Vagina (tissue), 2 donors: ENCODE measurements around the gene TSC1. TPM values are rescaled to one million over a fixed set of nuclear protein-coding genes. Genes with fewer than 3 reads are reported as not detected.

Source experiments
- DNase-seq, 2 donors: peaks; one replicate each; pipeline ENCODE4 v3.0.0-alpha.2; 2017; ENCODE audit errors: extremely low spot score in 2 of 2
- H3K27ac ChIP-seq: fragments of 200-600 bp; sonication (generic); one replicate; pipeline ENCODE4 v1.5.1; 2019
- H3K27me3 ChIP-seq: fragments of 200-600 bp; sonication (generic); one replicate; pipeline ENCODE4 v1.5.1; 2019
- H3K36me3 ChIP-seq, 2 donors: fragments of 200-600 bp; sonication (generic); one replicate each; pipeline ENCODE4 v1.5.1; 2017 to 2019
- H3K4me1 ChIP-seq: fragments of 200-600 bp; sonication (generic); one replicate; pipeline ENCODE4 v1.5.1; 2019
- H3K4me3 ChIP-seq, 2 donors: fragments of 200-600 bp; sonication (generic); 1 replicate in 1 of 2; 2 replicates in 1 of 2; pipeline ENCODE4 v1.5.1; 2016 to 2019
- H3K9me3 ChIP-seq: fragments of 200-600 bp; sonication (generic); one replicate; pipeline ENCODE4 v1.5.1; 2019
- POLR2A ChIP-seq, 2 donors: fragments of 450-650 bp; IDR thresholded peaks; one replicate each; pipeline ENCODE4 v1.6.1; 2017; ENCODE audit warnings: antibody characterized with exemption in 2 of 2, mild to moderate bottlenecking in 2 of 2, moderate library complexity in 2 of 2
- POLR2AphosphoS5 ChIP-seq, 2 donors: sonication (generic); formaldehyde crosslinking; IDR thresholded peaks; one replicate each; pipeline ENCODE4 v1.9.0; 2017; ENCODE audit warnings: antibody characterized with exemption in 2 of 2, mild to moderate bottlenecking in 2 of 2, low read depth in 1 of 2; ENCODE audit not compliant: insufficient read depth in 1 of 2
- intact Hi-C: fragments of 100-400 bp; cut with DNase I; formaldehyde crosslinking; loops from one replicate; pipeline ENCODE4 v1.15.1; 2023
- total RNA-seq: library from RNA; depleted of rRNA; stranded (reverse); fragments of >200 nt; gene quantifications from one replicate; pipeline ENCODE4 v1.2.3, GENCODE V29; 2016
- TF ChIP-seq, protein P1 (sequence below), 3 experiments: fragments of 450-650 bp in 2 of 3; fragments of 200-600 bp in 1 of 3; sonication (generic) in 1 of 3; IDR thresholded peaks; one replicate each; pipeline ENCODE4 v1.5.1; 2017 to 2019; ENCODE audit warnings: antibody characterized with exemption in 3 of 3, mild to moderate bottlenecking in 2 of 3, moderate library complexity in 2 of 3

Gene TSC1
- total RNA-seq, 1 donor from 2014 or later = 56.2 TPM

DNA sequence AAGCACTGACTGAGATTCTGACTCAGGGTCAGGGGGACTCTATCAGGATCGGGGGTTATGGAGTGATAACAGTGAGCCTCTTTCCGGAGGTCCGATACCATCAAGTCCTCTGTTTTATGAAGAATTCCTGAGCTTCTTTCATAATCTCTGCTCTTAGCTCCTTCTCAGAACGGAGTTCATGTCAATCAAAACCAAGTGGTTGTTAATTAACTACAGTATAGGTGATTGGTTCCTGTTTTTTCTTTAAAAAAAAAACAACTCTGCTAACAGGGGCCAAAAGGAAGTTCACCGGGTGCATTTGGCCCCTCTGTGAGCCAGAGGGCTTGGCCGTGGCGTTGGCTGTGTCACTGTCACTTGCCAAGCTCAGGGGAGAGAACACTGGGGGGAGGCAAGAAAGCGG lies 38.0 kb upstream of the TSC1 start:
- no peaks in the 10 kb centered on the region for H3K9me3 ChIP-seq
- H3K27me3 ChIP-seq = no peaks in the 10 kb centered on the region
- no peaks in the 10 kb centered on the region for H3K36me3 ChIP-seq
- intact Hi-C loops = no loop called here
- TF ChIP-seq POLR2AphosphoS5 (IDR thresholded peaks at IDR 0.05; ENCODE audit: insufficient read depth in 1 of 2, low read depth in 1 of 2) = no peak
- TF ChIP-seq, protein P1, sequence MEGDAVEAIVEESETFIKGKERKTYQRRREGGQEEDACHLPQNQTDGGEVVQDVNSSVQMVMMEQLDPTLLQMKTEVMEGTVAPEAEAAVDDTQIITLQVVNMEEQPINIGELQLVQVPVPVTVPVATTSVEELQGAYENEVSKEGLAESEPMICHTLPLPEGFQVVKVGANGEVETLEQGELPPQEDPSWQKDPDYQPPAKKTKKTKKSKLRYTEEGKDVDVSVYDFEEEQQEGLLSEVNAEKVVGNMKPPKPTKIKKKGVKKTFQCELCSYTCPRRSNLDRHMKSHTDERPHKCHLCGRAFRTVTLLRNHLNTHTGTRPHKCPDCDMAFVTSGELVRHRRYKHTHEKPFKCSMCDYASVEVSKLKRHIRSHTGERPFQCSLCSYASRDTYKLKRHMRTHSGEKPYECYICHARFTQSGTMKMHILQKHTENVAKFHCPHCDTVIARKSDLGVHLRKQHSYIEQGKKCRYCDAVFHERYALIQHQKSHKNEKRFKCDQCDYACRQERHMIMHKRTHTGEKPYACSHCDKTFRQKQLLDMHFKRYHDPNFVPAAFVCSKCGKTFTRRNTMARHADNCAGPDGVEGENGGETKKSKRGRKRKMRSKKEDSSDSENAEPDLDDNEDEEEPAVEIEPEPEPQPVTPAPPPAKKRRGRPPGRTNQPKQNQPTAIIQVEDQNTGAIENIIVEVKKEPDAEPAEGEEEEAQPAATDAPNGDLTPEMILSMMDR (IDR thresholded peaks at IDR 0.05) = no peak
- TF ChIP-seq POLR2A (IDR thresholded peaks at IDR 0.05) = no peak
- no peak overlapping the region for H3K4me3 ChIP-seq
- no peaks in the 10 kb centered on the region for H3K4me1 ChIP-seq
- DNase-seq = no peak
- H3K27ac ChIP-seq = no peak overlapping the region

DNA sequence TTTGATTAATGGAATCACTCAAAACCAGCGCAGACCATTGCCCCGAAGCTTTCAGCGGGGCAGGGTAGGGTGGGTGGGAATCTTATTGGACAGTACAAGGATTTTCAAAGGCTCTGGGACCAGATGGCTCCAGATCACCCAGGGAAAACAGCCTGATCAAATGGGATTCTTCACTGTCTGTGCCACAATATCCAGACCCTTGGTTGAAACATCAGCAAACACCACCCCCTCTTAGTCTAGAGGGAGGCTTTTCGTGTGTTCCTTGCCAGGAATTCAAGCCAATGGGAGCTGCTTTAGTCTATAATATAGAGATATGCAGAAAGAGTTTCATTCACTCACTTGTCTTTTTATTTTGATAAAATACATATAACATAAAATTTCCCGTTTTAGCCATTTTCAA lies 35.7 kb upstream of the TSC1 start:
- intact Hi-C loops = no loop called here
- Histone ChIP-seq H3K36me3 (no peaks in the 10 kb centered on the region), H3K9me3 (no peaks in the 10 kb centered on the region), H3K4me3 (no peak overlapping the region), H3K27me3 (no peaks in the 10 kb centered on the region), H3K27ac (no peak overlapping the region), H3K4me1 (no peaks in the 10 kb centered on the region)
- no peak for DNase-seq
- TF ChIP-seq POLR2AphosphoS5 (IDR thresholded peaks at IDR 0.05; ENCODE audit: insufficient read depth in 1 of 2, low read depth in 1 of 2) (no peak), POLR2A (IDR thresholded peaks at IDR 0.05) (no peak)
- TF ChIP-seq, protein P1 (IDR thresholded peaks at IDR 0.05) = no peak

DNA sequence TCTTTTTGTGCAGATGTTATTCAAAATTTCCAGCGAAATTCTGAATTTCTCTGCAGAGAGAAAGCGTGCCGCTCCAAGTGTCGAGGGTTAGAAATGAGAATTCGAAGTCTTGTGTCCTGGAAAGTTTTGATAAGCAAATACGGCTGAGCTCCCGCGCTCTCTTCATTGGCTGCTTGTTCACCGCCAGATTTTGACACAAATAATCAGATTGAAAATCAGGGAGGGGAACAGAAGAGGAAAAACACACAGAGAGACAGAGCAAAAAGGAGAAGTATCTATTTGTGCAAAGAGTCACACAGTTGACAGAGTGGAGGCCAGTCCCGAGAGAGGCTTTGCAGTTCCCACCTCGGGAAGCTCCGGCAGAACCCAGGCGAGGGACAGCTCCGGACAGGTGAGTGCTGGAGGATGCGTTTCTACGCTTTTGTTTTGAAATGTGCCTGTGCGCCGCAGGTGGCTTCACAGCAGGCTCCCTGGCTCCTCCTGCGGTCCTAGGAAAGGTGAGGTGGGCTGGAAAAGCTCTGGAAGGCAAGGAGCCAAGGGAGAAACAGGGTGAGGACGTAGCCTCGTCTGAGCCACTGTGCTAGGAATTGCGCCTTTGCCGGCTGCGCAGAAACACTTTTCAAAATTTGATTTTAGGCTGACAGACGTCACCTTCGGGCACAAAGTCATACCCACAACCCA lies 34.2 kb upstream of the TSC1 start, which contains the start of gene GFI1B:
Gene GFI1B (plus strand): TSS at position 244 of the 681 bp plus-strand sequence. CDS start 7,985 bp downstream, outside the sequence.
- intact Hi-C loops = no loop called here
- H3K27me3 ChIP-seq = no peaks in the 10 kb centered on the region
- no peaks in the 10 kb centered on the region for H3K36me3 ChIP-seq
- no peak within 1 kb of the TSS for H3K27ac ChIP-seq
- H3K9me3 ChIP-seq = no peaks in the 10 kb centered on the region
- TF ChIP-seq POLR2A (IDR thresholded peaks at IDR 0.05) = no peak
- no peak for TF ChIP-seq POLR2AphosphoS5 (IDR thresholded peaks at IDR 0.05; ENCODE audit: insufficient read depth in 1 of 2, low read depth in 1 of 2)
- TF ChIP-seq, protein P1 (IDR thresholded peaks at IDR 0.05) = no peak
- H3K4me3 ChIP-seq = no peak within 1 kb of the TSS
- no peak for DNase-seq
- no peaks in the 10 kb centered on the region for H3K4me1 ChIP-seq

DNA sequence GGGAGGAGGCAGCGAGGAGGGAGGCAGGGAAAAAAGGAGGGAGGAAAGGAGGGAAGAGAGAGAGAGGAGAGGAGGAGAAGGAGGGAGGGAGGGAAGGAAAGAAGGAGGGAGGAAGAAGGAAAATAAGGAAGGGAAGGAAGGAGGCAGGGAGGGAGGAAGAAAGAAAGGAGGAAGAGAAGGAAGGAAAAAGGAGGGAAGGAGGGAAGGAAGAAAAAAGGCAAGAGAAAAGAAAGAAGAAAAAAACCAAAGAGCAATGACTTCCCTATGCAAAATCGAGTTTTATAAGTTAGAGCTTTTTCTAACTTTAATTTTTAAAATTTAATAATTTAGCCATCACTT lies 33.7 kb upstream of the TSC1 start:
- Histone ChIP-seq H3K4me3 (no peak overlapping the region), H3K36me3 (no peaks in the 10 kb centered on the region), H3K27ac (no peak overlapping the region), H3K4me1 (no peaks in the 10 kb centered on the region), H3K27me3 (no peaks in the 10 kb centered on the region), H3K9me3 (no peaks in the 10 kb centered on the region)
- intact Hi-C loops = no loop called here
- TF ChIP-seq, protein P1 (IDR thresholded peaks at IDR 0.05) = no peak
- no peak for TF ChIP-seq POLR2AphosphoS5 (IDR thresholded peaks at IDR 0.05; ENCODE audit: insufficient read depth in 1 of 2, low read depth in 1 of 2)
- no peak for TF ChIP-seq POLR2A (IDR thresholded peaks at IDR 0.05)
- no peak for DNase-seq

DNA sequence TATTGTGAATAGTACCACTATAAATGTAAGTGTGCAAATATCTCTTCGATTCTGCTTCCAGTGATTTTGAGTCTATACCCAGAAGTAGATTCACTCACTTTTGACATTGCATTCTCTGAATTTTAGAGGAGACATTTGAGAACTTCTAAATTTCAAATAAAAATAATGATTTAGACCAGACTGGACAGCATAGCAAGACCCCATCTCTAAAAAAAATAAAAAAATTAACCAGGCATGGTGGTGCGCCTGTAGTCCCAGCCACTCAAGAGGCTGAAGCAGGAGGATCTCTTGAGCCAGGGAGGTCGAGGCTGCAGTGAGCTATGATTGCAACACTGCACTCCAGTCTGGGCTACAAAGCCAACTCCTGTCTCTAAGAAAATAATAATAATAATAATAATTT lies 32.2 kb upstream of the TSC1 start:
- Histone ChIP-seq H3K9me3 (no peaks in the 10 kb centered on the region), H3K27ac (no peak overlapping the region), H3K4me3 (no peak overlapping the region), H3K27me3 (no peaks in the 10 kb centered on the region), H3K36me3 (no peaks in the 10 kb centered on the region), H3K4me1 (no peaks in the 10 kb centered on the region)
- no peak for DNase-seq
- intact Hi-C loops = no loop called here
- no peak for TF ChIP-seq POLR2AphosphoS5 (IDR thresholded peaks at IDR 0.05; ENCODE audit: insufficient read depth in 1 of 2, low read depth in 1 of 2)
- no peak for TF ChIP-seq POLR2A (IDR thresholded peaks at IDR 0.05)
- TF ChIP-seq, protein P1 (IDR thresholded peaks at IDR 0.05) = no peak
